ENCODE measurements around the gene TNS1. TPM values are rescaled to one million over a fixed set of nuclear protein-coding genes. Genes with fewer than 3 reads are reported as not detected.

The TNS1 gene
- total and polyA plus RNA-seq, 2 donors (not counting 1 experiment from before 2014, with no cell fraction given), result 0.10 to 0.86 TPM

DNA sequence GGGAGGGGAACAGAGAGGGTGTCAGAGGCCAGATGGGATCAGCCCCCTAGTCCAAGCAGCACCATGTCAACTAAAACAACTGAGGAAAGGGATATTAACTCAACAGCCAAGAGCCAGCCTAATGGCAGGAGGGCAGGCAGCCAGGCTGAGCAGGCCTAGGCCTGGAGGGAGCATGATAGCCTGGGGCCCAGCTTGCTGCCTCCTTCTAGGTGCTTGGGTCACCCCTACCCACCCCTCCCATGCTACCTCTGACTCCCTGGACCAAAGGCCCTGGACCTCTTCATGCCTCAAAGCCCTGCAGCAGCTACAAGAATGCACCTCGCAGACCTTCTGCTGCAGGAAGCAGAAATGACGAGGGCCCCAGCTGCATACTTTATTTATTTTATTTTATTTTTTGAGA is 22.1 kb upstream of the TNS1 start:
- no peak overlapping the region for H3K27ac Mint-ChIP-seq

GRCh38 chr2:218024336-218024735 is 21.5 kb upstream of the TNS1 start:
- no peaks in the 10 kb centered on the region for H4K20me1 ChIP-seq (ENCODE audit: control insufficient read depth, insufficient read depth, low read length, poor library complexity, severe bottlenecking)
- CTCF ChIA-PET, result no interaction called here
- H3K4me3 ChIP-seq (ENCODE audit: control extremely low read depth in 1 of 5, extremely low read depth in 1 of 5, insufficient read depth in 1 of 5, low read depth in 2 of 5, low read length in 4 of 5), result no peak overlapping the region
- POLR2A ChIA-PET, result no interaction called here
- H2AFZ ChIP-seq (ENCODE audit: insufficient read depth, low read depth, low read length, poor library complexity, severe bottlenecking), result no peak overlapping the region
- no peak overlapping the region for H3K9ac ChIP-seq (ENCODE audit: low read length)
- H3K4me2 ChIP-seq (replicated peaks; ENCODE audit: low read depth, low read length, poor library complexity, severe bottlenecking), result no peak overlapping the region
- ATAC-seq (ENCODE audit: low read depth) (no peak), DNase-seq (no peak)
- intact Hi-C loops (cut with micrococcal nuclease), result no loop called here
- no peaks in the 10 kb centered on the region for H3K79me2 ChIP-seq (ENCODE audit: control insufficient read depth, insufficient read depth, low read length)
- no peak overlapping the region for H3K27ac ChIP-seq (ENCODE audit: low read length in 2 of 2)
- H3K27me3 Mint-ChIP-seq, result peaks cover 8% of the 10 kb centered on the region
- H3K27ac Mint-ChIP-seq, result no peak overlapping the region
- peaks cover 0 to 3% (median 0%) of the 10 kb centered on the region in 3 donors for H3K9me3 ChIP-seq (ENCODE audit: control extremely low read depth in 1 of 3, control insufficient read depth in 2 of 3, insufficient read depth in 1 of 3, low read length in 2 of 3)
- H3K4me1 ChIP-seq (ENCODE audit: control insufficient read depth in 2 of 2, insufficient read depth in 2 of 2, low read length in 2 of 2), result peaks cover 0 to 10% of the 10 kb centered on the region in 2 donors
- WGBS (ENCODE audit: insufficient coverage), result 86% methylated on average over 1 of the region's 2 CpGs
- TF ChIP-seq EZH2 (IDR thresholded peaks at IDR 0.05; ENCODE audit: borderline replicate concordance, insufficient read depth, low read depth, low read length, poor library complexity, severe bottlenecking), result no peak
- no peak for TF ChIP-seq CTCF (IDR thresholded peaks at IDR 0.05)
- H3K36me3 ChIP-seq (replicated peaks in 1 of 2; ENCODE audit: control extremely low read depth in 1 of 2, control insufficient read depth in 1 of 2, extremely low read depth in 1 of 2, insufficient read depth in 2 of 2, low read length in 1 of 2), result no peaks in the 10 kb centered on the region
- H3K9me3 Mint-ChIP-seq (ENCODE audit: insufficient read depth), result no peaks in the 10 kb centered on the region
- H3K4me1 Mint-ChIP-seq, result peaks cover 5% of the 10 kb centered on the region
- H3K4me3 Mint-ChIP-seq, result no peak overlapping the region
- no peaks in the 10 kb centered on the region for H3K27me3 ChIP-seq (replicated peaks in 1 of 4; ENCODE audit: control extremely low read depth in 1 of 4, control insufficient read depth in 3 of 4, insufficient read depth in 4 of 4, low read length in 3 of 4)

More for the DNA sequence above, 22.1 kb upstream of the TNS1 start:
- no peaks in the 10 kb centered on the region for H4K20me1 ChIP-seq (ENCODE audit: control insufficient read depth, insufficient read depth, low read length, poor library complexity, severe bottlenecking)
- ATAC-seq (ENCODE audit: low read depth) (no peak), DNase-seq (no peak)
- Mint-ChIP-seq H3K9me3 (ENCODE audit: insufficient read depth) (no peaks in the 10 kb centered on the region), H3K4me3 (no peak overlapping the region), H3K4me1 (peaks cover 1% of the 10 kb centered on the region), H3K27me3 (peaks cover 4% of the 10 kb centered on the region)
- no peaks in the 10 kb centered on the region for H3K36me3 ChIP-seq (replicated peaks in 1 of 2; ENCODE audit: control extremely low read depth in 1 of 2, control insufficient read depth in 1 of 2, extremely low read depth in 1 of 2, insufficient read depth in 2 of 2, low read length in 1 of 2)
- no peaks in the 10 kb centered on the region for H3K79me2 ChIP-seq (ENCODE audit: control insufficient read depth, insufficient read depth, low read length)
- no peaks in the 10 kb centered on the region for H3K27me3 ChIP-seq (replicated peaks in 1 of 4; ENCODE audit: control extremely low read depth in 1 of 4, control insufficient read depth in 3 of 4, insufficient read depth in 4 of 4, low read length in 3 of 4)
- H3K27ac ChIP-seq (ENCODE audit: low read length in 2 of 2), result no peak overlapping the region
- TF ChIP-seq EZH2 (IDR thresholded peaks at IDR 0.05; ENCODE audit: borderline replicate concordance, insufficient read depth, low read depth, low read length, poor library complexity, severe bottlenecking) (no peak), CTCF (IDR thresholded peaks at IDR 0.05) (no peak)
- WGBS (ENCODE audit: insufficient coverage), result no CpG with 5 or more reads among the region's 2 CpGs
- no peak overlapping the region for H3K4me2 ChIP-seq (replicated peaks; ENCODE audit: low read depth, low read length, poor library complexity, severe bottlenecking)
- ChIA-PET CTCF (no interaction called here), POLR2A (no interaction called here)
- H2AFZ ChIP-seq (ENCODE audit: insufficient read depth, low read depth, low read length, poor library complexity, severe bottlenecking), result no peak overlapping the region
- intact Hi-C loops (cut with micrococcal nuclease), result no loop called here
- peaks cover 0 to 5% of the 10 kb centered on the region in 2 donors for H3K4me1 ChIP-seq (ENCODE audit: control insufficient read depth in 2 of 2, insufficient read depth in 2 of 2, low read length in 2 of 2)
- no peak overlapping the region for H3K9ac ChIP-seq (ENCODE audit: low read length)
- H3K4me3 ChIP-seq (ENCODE audit: control extremely low read depth in 1 of 5, extremely low read depth in 1 of 5, insufficient read depth in 1 of 5, low read depth in 2 of 5, low read length in 4 of 5), result no peak overlapping the region
- H3K9me3 ChIP-seq (ENCODE audit: control extremely low read depth in 1 of 3, control insufficient read depth in 2 of 3, insufficient read depth in 1 of 3, low read length in 2 of 3), result peaks cover 0 to 3% (median 0%) of the 10 kb centered on the region in 3 donors

Measured in B cell (primary cell).